ENCODE data around the gene KRTAP10-2. TPM values are rescaled to one million over a fixed set of nuclear protein-coding genes. Genes with fewer than 3 reads are reported as not detected.

KRTAP10-2 gene
- polyA plus RNA-seq, 1 donor (not counting 4 experiments of a cell fraction or from before 2014, with no cell fraction given), result not detected

DNA sequence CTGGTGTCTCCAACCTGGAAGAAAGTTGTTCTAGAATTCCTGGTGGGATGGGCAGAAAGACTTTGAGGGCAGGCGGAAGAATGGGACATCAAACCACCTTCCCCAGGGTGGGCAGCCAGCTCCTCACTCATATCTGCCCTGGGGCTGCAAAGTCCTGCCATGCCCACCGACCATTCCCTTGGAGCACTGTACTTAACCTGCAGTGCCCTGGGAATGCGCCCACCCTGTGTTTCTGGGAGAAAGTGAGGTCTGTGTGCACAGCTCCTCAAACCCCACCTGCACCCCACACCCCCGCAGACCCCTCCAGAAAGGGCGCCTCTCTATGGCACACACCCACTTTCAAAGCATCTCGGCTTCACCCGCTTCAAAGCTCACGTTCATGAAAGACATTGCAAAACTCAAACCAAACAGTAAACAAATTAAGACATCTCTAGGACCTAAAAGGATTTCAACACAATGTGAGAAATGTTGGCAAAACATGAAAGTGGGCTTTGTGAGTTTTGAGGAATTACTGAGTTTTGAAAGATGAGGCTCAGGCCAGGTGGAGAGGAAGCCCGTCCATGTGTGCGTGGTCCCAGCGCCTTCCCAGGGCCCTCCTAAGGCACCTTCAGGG, 36.5 kb downstream of the KRTAP10-2 start:
- no peaks in the 10 kb centered on the region for H3K4me1 ChIP-seq (ENCODE audit: control insufficient read depth, extremely low read depth, insufficient read depth, low read length)
- H3K9me1 ChIP-seq (ENCODE audit: control insufficient read depth, extremely low read depth, insufficient read depth, low read length), result no peaks in the 10 kb centered on the region
- no peak overlapping the region for H3K4me3 ChIP-seq (ENCODE audit: control insufficient read depth in 2 of 3, extremely low read depth in 1 of 3, insufficient read depth in 2 of 3, low read depth in 1 of 3, low read length in 3 of 3)
- H3K4me2 ChIP-seq (ENCODE audit: control insufficient read depth, extremely low read depth, insufficient read depth, low read depth, low read length), result no peak overlapping the region
- peaks cover 11% of the 10 kb centered on the region for H3K27me3 ChIP-seq (ENCODE audit: control insufficient read depth, extremely low read depth, insufficient read depth, low read length)
- H2AFZ ChIP-seq (ENCODE audit: control insufficient read depth, low read length), result no peak overlapping the region
- no peaks in the 10 kb centered on the region for H3K36me3 ChIP-seq (ENCODE audit: control insufficient read depth in 2 of 2, extremely low read depth in 1 of 2, insufficient read depth in 2 of 2, low read length in 2 of 2)
- H3K27ac ChIP-seq (ENCODE audit: control insufficient read depth, insufficient read depth, low read length), result no peak overlapping the region
- no peaks in the 10 kb centered on the region for H3K79me2 ChIP-seq (ENCODE audit: control insufficient read depth, insufficient read depth, low read length)
- FAIRE-seq (no peak), DNase-seq (ENCODE audit: low read depth, low spot score) (no peak)
- no peak for TF ChIP-seq EZH2 (IDR thresholded peaks at IDR 0.05; ENCODE audit: low read length)
- no peak for TF ChIP-seq CTCF (optimal IDR thresholded peaks at IDR 0.05 in 1 of 3, IDR thresholded peaks at IDR 0.05 in 1 of 3, conservative IDR thresholded peaks at IDR 0.05 in 1 of 3; ENCODE audit: extremely low read depth in 1 of 3, insufficient read depth in 2 of 3, low read length in 3 of 3)
- no peak overlapping the region for H3K9ac ChIP-seq (ENCODE audit: control insufficient read depth, extremely low read depth, insufficient read depth, low read length)
- H3K9me3 ChIP-seq (ENCODE audit: control insufficient read depth, low read depth, low read length), result no peaks in the 10 kb centered on the region
- no peaks in the 10 kb centered on the region for H4K20me1 ChIP-seq (ENCODE audit: control insufficient read depth, extremely low read depth, insufficient read depth, low read length)
- dilution Hi-C loops (cut with MboI; ENCODE audit: extremely low pct_ligation_motif_present, low sequenced_read_pairs), result no loop called here

DNA sequence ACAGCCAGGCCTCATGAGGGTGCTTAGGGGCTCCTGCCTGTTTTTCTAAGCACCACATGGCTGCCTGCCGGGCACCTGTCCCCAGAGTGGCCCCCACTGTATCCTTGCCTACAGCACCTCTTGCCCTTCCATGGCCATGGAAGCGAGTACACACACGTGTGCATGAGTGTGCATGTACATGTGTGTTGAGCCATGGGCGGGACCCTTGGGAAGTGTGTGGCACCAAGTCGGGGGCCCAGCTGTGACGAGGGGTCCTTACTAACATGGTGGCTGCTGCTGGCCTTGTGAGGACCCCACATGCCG, 37.1 kb downstream of the KRTAP10-2 start:
- H3K4me1 ChIP-seq (ENCODE audit: control insufficient read depth, extremely low read depth, insufficient read depth, low read length), result no peaks in the 10 kb centered on the region
- TF ChIP-seq EZH2 (IDR thresholded peaks at IDR 0.05; ENCODE audit: low read length) (no peak), CTCF (optimal IDR thresholded peaks at IDR 0.05 in 1 of 3, IDR thresholded peaks at IDR 0.05 in 1 of 3, conservative IDR thresholded peaks at IDR 0.05 in 1 of 3; ENCODE audit: extremely low read depth in 1 of 3, insufficient read depth in 2 of 3, low read length in 3 of 3) (no peak)
- FAIRE-seq, result no peak
- H2AFZ ChIP-seq (ENCODE audit: control insufficient read depth, low read length), result no peak overlapping the region
- no peak overlapping the region for H3K9ac ChIP-seq (ENCODE audit: control insufficient read depth, extremely low read depth, insufficient read depth, low read length)
- H3K79me2 ChIP-seq (ENCODE audit: control insufficient read depth, insufficient read depth, low read length), result no peaks in the 10 kb centered on the region
- DNase-seq (ENCODE audit: low read depth, low spot score), result no peak
- no peak overlapping the region for H3K27ac ChIP-seq (ENCODE audit: control insufficient read depth, insufficient read depth, low read length)
- no peaks in the 10 kb centered on the region for H3K9me1 ChIP-seq (ENCODE audit: control insufficient read depth, extremely low read depth, insufficient read depth, low read length)
- no peak overlapping the region for H3K4me2 ChIP-seq (ENCODE audit: control insufficient read depth, extremely low read depth, insufficient read depth, low read depth, low read length)
- H3K9me3 ChIP-seq (ENCODE audit: control insufficient read depth, low read depth, low read length), result no peaks in the 10 kb centered on the region
- peaks cover 11% of the 10 kb centered on the region for H3K27me3 ChIP-seq (ENCODE audit: control insufficient read depth, extremely low read depth, insufficient read depth, low read length)
- dilution Hi-C loops (cut with MboI; ENCODE audit: extremely low pct_ligation_motif_present, low sequenced_read_pairs), result no loop called here
- no peaks in the 10 kb centered on the region for H3K36me3 ChIP-seq (ENCODE audit: control insufficient read depth in 2 of 2, extremely low read depth in 1 of 2, insufficient read depth in 2 of 2, low read length in 2 of 2)
- no peak overlapping the region for H3K4me3 ChIP-seq (ENCODE audit: control insufficient read depth in 2 of 3, extremely low read depth in 1 of 3, insufficient read depth in 2 of 3, low read depth in 1 of 3, low read length in 3 of 3)
- H4K20me1 ChIP-seq (ENCODE audit: control insufficient read depth, extremely low read depth, insufficient read depth, low read length), result no peaks in the 10 kb centered on the region
